GM04504 (cell line): Measurements from ENCODE around the gene MAD1L1.

Experiments
- DNase-seq: peaks from one replicate; pipeline ENCODE4 v3.0.0-alpha.2; 2012; ENCODE audit warnings: low read depth

MAD1L1 gene

DNA sequence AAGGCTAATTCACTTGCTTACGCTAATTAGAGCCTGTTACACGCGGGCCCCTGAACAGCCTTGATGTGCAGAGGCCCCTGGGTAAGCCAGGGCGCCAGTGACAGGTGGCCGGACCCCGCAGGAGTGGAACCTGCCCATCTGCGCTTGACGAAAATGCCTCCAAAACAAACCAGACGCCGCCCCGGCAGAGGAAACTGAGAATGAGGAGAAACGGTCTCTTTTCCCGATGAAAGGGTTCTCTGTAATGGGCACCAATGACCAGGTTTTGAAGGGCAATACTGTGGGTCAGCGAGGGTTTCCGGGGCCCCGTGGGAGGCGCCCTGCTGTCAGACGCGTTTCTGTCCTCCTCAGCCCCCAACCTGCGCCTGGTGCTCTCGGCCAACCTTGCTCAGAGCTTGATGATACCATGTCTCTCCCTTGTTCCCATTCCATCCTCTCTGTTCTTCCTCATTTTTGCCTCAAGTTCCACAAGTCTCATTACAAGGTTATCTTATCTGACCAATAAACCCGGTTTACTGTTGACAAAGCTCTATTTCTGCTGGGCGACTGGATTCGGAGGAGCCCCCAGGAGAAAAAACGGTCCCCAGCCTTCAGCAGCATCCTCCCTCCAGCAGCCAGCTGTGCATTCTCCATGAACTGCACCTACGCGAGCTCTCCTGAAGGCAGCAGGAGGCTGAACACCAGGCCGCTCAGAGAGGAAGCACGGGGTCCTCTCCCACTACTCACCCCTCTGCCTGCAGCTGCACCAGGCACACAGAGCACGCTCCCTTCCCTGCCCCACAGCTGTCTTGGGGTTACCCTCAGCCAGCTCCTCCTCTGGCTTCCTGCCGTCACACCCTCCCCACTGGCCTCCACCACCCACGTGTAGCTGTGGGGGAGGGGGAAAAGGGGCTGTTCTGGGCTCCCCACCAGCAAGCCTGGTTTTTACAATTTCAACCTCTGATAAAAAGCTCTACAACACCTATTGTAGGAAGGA is 202.0 kb downstream of the MAD1L1 start:
- DNase-seq: no peak

DNA sequence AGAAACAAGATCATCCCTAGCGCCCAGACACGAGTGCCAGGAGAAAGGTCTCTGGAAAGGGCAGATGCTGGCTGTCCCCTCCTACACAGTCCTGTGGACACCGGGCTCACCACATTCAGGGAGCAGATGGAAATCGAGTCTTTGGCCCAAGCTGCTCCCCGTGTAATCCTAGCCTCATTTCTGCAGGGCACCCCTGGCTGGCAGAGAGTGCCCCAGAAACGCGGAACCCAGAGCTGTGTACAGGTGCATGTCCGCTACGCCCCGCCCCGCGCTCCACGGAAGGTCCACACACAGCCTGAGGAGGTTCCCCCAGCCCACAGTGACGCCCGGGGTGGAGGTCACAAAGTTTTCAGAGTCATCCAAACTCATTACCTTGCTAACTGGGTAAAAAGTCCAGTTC is 202.8 kb downstream of the MAD1L1 start:
- DNase-seq: no peak

DNA sequence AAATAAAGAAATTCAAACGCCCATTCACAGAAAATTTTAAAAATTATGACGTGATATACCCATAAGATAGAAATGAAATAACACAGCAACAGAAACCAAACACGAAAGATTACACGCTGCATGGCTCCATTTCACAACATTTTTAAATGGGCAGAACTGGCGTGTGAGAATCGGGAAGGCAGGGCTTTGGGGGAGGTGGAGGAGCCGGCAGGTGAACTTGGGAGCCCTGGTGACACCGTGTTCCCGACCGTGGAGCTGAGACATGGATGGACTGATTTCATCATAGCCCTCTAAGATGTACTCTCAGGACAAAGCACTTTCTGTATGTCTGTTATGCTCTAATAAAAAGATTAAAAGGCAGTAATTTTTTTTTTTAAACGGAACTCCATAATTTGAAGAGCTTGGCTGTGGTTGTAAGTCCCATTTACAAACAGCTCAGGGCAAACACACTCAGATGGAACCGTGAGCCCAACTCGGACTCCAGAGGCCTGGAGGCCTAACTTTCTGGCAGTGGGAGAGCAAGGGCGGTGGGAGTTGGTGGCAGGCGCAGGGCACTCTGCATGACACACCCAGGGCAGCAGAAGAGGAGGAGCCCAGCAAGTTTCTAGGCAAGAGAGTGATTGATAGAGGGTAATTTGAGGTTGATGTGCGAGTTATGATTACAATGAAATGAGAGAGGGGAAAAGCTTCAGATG is 203.4 kb downstream of the MAD1L1 start:
- DNase-seq: no peak

DNA sequence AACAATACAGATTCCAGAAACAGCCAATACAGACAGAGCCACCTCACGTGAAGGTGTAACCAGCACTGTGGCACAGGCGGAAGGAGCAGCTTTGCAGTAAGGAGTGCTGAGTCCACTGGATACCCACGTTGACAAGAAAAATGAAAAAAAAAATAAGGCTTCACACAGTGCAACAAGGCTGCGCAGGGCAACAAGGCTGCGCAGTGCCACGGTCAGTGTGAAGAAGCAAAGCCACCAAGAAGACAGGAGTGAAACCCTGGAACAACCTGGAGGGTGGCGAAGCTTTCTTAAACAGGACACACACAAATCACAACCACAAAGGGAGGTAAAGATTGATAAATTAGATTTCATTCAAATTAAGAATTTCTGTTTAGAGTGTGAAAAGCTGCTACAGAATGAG is 204.0 kb downstream of the MAD1L1 start:
- no peak for DNase-seq

DNA sequence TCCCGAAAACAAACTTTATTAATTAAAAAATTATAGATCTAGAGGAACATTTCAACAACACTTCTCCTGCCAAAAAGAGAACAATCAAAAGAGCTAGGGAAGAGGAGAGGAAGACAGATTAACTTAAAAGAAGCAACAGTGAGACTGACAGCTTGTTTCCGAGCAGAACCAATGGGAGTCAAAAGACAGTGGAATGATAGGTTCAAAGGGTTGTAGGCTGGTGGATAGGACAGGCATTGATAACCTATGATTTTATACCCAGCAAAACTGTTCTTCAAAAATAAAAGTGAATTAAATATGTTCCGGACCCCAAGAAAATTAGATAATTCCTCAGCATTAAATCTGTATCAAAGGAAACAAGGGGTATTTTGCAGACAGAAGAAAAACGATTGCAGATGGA is 207.6 kb downstream of the MAD1L1 start:
- DNase-seq: no peak

DNA sequence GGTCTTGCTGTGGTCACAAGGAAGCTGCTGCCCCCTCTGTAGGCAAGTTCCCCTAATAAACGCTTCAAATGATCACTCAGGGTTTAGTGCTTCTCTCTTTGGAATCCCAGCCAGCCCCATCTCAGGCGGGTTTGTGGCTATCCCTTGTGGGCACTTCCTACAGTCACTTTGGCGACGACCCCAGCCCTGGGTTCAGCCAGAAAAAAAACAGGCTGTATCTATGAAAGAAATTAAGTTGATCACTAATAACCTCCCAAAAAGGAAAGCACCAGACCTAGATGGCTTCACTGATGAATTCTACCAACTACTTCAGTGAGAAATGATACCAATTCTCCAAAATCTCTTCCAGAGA is 208.2 kb downstream of the MAD1L1 start:
- DNase-seq: no peak

DNA sequence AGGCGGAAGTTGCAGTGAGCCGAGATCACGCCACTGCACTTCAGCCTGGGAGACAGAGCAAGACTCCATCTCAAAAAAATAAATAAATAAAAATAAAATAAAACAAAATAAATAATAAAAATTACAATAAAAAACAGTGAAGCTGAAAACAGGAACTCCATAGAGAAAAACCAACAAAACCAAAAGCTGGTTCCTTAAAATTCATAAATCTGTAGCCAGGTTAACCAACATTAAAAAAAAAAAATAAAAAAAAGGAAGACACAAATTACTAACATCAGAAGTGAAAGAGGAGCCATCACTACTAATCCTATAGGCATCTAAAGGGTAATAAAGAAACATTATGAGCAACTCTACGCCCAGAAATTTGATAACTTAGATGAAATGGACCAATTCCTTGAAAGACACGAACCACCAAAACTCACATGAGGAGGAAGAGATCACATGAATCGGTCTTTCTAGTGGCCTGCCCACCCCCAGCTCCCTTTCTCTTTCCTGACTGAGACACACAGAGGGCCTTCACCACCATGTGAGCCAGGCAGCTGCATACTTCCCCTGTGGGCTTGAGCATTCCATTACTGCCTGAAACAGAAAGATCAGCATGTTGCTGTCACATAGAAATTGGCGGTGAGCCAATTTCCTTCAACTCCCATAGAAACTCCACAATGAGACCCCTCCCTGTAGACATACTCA is 208.7 kb downstream of the MAD1L1 start:
- DNase-seq: no peak

DNA sequence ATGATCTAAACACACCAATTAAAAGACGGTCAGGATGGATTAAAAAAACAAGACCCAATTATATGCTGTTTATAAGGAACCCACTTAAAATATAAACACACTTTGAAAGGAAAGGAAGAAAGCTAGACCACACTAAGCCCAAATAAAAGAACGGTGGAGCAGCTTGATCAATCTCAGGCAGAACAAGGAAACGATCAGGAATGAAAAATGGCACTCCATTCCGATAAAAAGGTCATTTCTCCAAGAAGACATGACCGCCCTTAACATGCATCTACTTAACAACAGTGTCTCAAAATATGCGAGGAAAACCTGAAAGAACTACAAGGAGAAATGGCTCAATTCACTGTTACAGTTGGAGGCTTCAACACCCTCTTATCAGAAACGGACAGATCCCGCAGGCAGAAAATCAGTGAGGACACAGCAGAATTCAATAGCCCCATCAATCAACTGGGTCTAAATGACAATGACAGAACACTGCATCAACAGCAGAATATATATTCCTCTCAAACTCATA is 210.0 kb downstream of the MAD1L1 start:
- no peak for DNase-seq

DNA sequence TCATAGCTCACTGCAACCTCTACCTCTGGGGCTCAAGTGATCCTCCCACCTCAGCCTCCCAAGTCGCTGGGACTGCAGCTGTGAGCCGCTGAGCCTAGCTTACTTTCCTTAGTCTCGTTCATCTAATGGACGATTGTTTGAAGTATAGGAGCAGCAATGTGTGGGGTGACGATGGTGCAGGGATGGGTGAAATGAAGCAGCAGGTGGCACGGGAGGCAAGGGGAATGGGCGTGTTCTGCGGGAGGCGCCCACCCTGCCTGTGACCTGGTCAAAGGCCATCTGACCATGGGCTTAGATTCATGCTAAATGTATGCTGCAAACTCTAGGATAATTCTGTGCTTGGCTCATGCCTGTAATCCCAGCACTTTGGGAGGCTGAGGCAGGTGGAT is 210.7 kb downstream of the MAD1L1 start:
- no peak for DNase-seq

DNA sequence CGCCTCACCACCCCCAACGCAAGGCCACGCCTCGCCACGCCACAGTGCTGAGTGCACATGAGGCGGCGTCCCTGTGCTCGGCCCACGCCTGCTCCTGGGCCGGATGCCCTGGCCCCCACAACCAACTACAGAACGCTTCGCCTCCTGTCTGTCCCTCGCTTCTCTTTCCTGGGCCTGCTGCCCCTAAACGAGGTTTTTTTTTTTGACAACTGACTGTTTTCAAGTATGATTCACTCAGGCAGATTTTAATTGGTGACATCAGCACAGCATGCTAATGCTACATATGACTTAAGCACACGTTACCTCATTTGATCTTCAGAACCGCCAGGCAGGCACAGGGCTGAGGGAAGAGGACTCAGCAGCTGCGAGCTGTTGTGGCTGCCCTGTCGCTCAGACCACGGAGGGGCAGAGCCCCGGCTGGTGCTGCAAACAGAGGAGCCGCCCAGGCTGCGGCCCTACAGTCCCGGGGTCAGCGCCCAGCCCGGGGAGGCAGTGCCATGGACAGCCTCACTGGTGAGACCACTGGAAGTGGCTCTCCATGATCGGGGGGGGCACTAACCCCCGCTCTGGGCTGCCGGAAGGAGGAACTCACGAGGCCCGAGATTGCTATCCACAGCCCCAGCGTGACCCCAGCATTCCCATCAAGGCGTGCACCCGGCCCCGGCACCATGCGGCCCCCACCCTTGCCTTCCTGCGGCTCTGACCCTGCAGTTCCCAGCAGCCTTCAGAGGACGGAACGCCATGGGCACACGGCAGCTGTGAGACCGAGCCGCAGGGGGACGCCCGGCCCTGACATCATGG is 212.8 kb downstream of the MAD1L1 start:
- peak; percentile 90 for DNase-seq

DNA sequence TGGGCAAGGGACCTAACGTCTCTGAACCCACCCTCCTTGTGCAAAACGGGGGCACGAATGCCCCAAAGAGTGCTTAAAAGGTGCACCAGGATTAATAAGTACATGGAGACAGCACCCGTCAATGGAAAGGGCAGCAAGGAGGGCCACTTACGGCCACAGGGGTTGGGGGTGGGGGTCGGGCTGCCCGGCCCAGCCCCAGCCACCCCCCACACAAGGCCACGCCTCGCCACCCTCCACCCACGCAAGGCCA is 213.4 kb downstream of the MAD1L1 start:
- no peak for DNase-seq

DNA sequence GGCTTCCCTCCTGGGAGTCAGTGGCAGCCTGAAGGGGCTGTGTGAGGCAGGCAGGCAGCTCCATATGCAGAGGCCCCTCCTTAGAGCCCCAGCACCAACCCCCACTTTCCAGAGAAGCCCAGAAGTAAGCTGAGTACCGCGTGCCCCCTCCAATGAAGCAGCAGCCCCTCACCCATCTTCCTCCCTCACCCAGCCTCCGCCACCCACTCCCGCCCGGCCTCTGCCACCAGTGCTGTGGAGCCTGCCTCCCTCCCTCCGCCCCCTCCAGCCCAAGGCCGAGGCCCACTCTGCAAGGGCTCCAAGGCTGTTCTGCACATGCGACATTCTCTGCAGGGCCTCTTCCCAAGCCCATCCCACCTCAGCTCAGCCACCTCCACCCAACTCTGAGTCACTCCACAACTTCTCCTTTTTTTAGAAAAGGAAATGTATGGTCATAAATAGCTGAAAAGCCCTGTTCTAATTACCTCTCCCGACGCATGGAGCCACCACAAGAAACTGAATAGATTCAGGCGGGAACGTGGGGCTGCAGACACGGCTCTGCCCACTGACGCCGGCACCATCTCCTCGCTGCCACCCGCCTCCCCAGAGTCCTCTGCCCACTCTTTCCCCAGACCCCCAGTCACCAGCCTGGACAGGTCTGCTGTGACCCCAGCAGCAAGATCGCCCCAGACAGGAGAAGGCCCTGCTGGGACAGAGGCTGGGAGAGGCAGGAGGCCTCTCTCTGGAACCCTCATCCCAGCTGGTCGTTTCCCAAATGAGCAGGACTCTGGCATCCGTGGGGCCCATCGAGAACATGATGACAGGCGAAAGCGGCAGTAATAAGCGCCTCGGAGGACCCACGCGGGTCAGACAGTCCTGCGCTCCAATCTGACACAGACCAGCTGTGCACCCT is 213.9 kb downstream of the MAD1L1 start:
- peak; percentile 69 for DNase-seq

DNA sequence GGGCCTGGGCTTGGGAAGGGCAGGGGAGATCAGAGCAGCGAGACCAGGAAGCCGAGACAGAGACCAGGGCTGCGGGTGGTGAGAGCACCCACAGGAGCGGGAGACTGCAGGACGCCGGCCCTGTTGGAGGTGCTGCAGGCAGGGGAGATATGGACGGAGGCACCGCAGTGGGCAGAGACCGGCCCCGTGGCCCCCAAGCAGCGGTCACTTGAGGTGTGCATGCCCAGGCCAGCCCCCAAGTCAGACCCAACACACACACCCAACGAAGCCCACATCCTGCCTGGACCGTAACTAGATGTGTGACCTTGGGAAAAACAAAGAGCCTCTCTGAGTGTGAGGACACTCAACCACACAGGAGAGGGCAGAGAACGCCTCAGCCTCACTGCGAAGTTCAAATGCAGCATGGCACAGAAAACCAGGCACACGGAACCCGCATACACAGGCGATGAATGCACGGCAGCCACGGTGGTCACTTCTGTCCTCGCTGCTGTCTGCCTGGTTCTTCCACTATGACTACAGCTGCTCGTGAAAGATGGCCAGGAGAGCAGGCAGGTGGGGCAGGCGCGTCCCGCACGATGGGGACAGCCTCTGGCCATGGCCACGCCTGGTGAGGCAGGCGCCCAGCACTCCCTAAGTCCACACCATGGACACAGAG is 214.7 kb downstream of the MAD1L1 start:
- DNase-seq: no peak

DNA sequence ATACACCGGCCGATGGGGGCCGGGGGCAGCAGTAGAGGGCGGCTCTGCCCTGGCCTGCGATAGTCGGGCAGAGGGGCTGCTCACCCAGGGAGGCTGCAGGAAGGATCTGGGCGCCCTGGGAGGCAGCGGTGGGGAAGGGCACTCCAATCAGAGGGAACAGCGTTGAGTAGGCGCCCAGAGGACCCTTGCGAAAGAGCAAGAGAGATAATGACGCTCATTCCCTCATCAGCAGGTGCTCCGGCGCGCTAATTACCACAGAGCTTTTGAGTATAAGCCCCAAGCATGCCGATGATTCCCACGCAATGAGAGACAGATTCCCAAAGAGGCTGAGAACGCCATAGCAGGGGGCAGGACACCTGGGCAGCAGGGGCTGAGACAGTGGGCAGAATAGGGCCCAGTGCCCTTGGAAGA is 215.3 kb downstream of the MAD1L1 start:
- no peak for DNase-seq

DNA sequence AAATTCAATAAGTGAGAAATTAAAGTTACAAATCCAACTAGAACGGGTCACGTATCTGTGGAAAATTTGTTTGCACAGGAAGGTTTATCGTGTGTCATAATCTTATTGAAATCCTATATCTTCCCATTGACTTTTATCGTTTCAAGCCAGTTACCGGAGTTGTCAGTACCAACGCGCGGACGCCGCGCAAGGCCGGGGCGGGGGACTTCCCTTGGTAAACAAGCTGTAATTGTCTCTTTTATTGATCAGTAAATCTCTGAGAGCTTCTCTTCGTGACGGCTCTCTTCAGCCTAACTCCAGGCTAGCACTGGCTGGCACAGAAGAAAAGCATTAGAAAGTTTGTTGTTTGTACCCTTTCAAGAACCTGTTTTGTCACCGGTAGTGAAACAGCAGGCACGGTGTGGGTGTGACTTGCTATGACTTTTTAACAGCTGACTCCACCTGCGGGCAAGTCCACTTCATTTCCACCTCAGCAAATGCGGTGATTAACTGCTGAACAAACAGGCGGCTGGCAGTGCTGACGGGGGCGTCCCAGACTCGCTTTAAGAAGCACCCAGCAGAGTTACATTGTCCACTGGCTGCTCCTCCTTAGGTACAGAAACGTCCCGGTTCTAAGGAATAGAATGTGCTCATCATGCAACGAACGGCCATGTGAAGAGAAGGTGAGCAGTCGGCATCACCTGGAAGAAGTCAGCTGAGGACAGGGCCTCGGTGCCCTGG is 215.8 kb downstream of the MAD1L1 start:
- no peak for DNase-seq

DNA sequence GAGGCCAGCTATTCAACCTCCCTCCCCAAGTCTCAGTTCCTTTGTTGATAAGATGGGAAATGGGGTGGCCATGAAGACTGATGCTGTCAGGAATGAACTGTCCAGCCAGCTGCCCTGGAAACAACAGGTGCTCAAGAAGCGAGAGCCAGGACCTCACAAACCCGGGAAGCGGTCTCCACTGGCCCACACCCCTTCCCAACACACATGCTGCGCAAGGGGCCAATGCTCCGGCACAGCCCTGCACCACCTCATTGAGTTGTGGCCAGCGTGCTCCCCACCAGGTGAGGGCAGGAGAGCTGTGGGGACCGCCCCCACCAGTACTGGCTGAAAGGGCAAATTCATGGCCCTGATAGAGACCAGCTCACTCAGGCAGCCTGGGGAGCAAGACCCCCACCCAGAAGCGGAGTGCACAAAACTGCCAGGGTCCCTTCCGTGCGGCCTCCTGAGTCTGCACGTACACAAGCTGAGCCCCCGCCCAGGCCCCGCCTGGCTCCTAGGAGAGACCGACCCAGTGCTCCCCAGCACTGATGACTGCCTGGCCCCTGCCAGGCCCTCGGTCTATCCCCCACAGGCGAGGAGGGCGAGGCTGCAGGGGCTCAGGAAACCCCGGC is 216.6 kb downstream of the MAD1L1 start:
- DNase-seq: no peak

DNA sequence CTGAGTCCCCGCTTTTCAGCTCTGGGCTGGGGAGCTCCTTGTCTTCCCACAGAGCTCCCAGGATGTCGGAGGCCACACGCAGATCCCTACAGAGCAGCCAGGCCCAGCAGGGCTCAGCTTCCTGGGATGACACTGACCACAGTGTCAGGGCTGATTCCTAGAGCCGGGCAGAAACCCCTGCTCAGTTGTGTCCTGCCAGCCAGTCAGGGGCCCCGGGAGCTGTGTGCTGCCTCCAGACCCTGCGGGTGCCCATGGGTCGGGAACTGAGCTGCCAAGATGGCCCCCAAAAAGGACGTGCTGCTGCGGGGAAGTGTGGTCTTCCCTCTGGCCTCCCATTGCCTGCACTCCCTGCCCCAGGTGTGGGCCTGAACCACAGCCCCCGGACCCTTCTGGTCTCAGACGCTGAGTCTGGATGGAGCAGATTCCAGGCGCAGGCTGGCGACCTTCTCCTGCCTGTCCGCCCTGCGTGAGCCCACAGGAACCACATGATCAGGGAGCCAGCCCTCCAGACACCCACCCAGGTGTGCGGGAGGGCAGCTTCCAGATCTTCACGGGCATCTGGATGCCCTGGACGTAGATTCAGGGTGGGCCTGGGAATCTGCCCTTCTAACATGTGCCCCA is 217.4 kb downstream of the MAD1L1 start:
- DNase-seq: no peak

DNA sequence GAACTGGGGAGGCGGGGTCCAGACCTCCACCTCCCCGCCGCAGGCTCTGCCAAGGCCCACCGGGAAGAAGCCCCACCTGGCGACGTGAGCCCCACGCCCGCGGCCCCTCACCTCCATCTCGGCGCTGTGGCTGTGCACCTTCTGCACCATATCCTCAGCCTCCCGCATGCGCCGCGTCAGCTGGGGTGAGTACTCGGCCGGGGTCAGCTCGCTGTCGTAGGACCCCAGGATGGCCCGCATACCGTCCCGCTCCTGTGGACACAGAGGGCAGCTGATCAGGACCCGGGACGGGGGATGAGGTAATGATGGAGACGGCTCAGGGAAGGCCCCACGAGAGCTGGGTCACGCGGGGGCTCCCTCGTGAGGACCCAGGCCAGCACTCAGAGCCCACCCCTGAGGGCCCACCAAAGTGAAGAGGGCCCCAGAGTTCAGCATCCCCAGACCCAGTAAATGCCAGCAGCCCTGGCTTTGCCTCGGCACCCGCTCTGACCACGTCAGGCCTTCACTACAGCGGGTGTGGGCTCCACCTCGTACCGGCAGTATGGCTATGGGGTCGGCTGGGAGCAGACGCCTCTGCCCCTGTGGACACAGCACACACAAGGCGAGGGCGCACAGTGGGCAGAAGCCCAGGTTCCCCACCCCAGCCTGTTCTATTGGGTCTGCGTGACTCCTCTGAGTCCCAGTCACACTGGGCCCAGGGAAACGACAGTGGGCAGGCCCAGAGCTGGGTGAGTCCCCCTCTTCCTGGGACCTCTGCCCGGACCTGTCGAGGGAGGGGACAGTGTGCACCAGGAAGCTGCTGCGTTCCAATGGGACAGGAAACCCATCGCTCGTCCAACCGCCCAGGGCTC is 218.1 kb downstream of the MAD1L1 start:
- DNase-seq: no peak
